ENCODE results near the gene TMPRSS9.

TMPRSS9 gene

GRCh38 chr19:2358548-2359173, 1.4 kb upstream of the TMPRSS9 start:
- no peak overlapping the region for H3K4me3 ChIP-seq (ENCODE audit: low read depth, low read length)

GRCh38 chr19:2360833-2361232, 768 bp downstream of the TMPRSS9 start:
- no peak overlapping the region for H3K4me3 ChIP-seq (ENCODE audit: low read depth, low read length)

DNA sequence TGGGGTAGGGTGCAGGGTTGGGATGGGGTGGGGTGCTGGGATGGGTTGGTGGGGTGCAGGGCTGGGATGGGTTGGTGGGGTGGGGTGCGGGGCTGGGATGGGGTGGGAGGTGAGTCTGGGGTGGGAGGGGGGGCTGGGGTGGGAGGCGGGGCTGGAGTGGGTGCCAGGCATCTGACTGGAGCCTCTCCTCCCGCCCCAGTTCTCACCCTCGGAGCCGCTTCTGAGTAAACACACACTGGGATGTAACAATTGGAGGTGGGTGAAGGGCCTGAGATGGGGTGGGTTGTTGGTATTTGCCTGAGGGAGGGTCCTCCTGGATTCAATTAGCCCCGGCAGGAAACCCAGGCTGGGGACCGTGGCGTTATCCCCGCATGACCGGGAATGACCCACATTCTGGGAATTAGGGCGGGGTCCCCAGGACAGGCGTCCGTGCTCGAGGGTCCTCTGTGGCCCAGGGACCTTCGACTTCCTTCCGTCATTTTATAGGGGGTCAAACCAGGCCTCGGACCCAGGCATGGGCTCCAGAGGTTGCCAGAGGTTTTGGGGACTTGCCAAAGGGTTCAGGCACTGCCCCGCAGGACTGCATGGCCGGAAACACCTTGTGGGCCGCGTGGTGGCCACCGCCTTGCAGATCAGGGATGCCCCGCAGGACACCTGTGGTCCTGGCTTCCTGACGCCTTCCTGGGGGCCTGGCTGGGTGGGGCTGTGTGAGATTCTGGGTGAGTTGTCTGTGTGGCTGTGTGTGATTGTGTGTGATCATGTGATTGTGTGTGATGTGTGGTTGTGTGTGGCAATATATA, 1.4 kb downstream of the TMPRSS9 start:
- H3K4me3 ChIP-seq (ENCODE audit: low read depth, low read length), result no peak overlapping the region

- no peak overlapping the region for H3K4me3 ChIP-seq (ENCODE audit: low read depth, low read length)
Observed at GRCh38 chr19:2362046-2362969, 2.2 kb downstream of the TMPRSS9 start.

DNA sequence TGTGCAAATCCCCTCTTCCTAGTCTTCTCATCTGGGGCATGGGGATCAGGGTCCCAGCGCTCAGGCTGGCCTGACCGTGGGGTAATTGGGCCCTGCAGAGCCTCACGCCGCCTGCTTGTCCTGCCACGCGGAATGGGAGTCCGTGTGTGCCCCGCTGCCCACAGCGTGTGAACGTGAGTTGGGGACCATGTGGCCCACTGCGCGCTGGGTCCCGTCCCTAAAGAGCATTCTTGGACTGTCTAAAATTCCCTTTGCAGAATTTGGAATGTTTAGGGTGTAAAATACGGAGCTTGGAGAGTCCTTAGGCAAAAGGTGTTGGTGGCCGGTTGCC, 2.9 kb downstream of the TMPRSS9 start:
- H3K4me3 ChIP-seq (ENCODE audit: low read depth, low read length), result no peak overlapping the region

DNA sequence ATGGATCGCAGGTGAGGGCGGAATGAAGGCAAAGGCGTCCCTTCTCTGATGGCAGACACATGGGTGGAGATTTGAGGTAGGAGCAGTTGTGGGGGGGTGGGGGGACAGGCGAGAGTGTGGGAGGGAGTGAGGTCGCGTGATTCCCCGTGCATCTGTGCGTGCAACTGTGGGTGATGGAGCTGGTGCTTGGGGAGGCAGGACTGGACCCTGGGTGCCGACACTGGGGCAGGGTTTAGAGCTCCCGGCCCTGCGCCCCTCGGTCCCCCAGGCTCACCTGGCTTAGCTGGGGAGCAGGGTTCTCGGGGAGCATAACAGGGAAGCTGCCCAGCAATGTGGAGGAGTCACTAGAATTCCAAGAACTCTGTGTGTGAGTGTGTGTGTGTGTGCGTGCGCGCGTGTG, 3.4 kb downstream of the TMPRSS9 start:
- no peak overlapping the region for H3K4me3 ChIP-seq (ENCODE audit: low read depth, low read length)

- H3K4me3 ChIP-seq (ENCODE audit: low read depth, low read length), result no peak overlapping the region
Observed at GRCh38 chr19:2365201-2365970, 5.3 kb downstream of the TMPRSS9 start.

GRCh38 chr19:2371656-2372055, 11.6 kb downstream of the TMPRSS9 start:
- no peak overlapping the region for H3K4me3 ChIP-seq (ENCODE audit: low read depth, low read length)

- H3K4me3 ChIP-seq (ENCODE audit: low read depth, low read length), result no peak overlapping the region
Observed at GRCh38 chr19:2372076-2372612, 12.1 kb downstream of the TMPRSS9 start.

- H3K4me3 ChIP-seq (ENCODE audit: low read depth, low read length), result no peak overlapping the region
Observed at GRCh38 chr19:2374808-2375207, 14.7 kb downstream of the TMPRSS9 start.

DNA sequence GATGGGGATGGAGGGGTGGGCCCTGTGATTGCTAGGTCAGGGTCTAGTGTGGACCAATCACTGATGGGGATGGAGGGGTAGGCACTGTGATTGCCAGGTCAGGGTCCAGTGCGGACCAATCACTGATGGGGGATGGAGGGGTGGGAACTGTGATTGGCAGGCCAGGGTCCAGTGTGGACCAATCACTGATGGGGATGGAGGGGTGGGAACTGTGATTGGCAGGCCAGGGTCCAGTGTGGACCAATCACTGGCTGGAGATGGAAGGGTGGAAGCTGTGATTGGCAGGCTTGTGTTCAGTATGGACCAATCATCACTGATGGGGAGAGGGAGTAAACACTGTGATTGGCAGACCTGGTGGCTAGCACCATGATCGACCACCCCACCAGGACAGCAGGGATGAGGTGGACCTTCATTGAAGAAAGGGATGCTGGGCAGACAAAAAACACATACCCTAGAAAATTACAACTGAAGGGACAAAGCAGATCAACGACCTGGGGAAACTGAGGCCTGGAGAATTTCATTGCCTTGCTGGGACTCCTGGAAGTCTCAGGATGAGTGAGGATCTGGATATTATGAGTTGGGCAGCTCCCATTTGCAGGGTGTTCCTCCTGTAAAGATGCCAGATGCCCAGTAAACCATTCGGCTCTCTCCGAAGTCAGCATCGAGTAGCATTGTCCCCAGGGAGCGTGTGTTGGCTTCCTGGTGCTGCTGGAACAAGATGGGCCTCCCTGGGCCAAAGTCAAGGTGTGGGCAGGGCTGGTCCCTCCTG, 15.5 kb downstream of the TMPRSS9 start:
- no peak overlapping the region for H3K4me3 ChIP-seq (ENCODE audit: low read depth, low read length)

GRCh38 chr19:2376784-2377519, 16.9 kb downstream of the TMPRSS9 start:
- no peak overlapping the region for H3K4me3 ChIP-seq (ENCODE audit: low read depth, low read length)

GRCh38 chr19:2380567-2380966, 20.5 kb downstream of the TMPRSS9 start:
- H3K4me3 ChIP-seq (ENCODE audit: low read depth, low read length), result no peak overlapping the region

GRCh38 chr19:2381148-2381820, 21.2 kb downstream of the TMPRSS9 start:
- no peak overlapping the region for H3K4me3 ChIP-seq (ENCODE audit: low read depth, low read length)

DNA sequence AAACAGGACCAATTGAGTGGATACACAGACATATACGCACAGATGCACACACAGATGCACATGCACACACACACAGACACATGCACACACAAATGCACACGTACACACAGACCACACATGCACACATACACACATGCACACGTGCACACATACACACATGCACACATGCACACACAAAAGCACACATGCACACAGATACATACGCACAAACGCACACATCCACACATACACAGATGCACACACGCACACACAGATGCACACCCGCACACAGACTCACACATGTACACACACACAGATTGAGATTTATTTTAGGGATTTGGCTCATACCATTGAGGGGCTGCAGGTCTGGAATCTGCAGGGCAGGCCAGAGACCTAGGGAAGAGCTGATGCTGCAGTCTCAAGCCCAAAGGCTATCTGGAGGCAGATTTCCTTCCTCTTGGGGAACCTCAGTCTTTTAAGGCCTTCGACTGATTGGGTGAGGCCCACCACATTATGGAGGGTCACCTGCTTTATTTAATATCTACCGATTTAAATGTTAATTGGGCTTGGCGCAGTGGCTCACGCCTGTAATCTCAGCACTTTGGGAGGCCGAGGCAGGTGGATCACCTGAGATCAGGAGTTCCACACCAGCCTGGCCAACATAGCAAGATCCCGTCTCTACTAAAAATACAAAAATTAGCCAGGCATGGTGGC, 22.6 kb downstream of the TMPRSS9 start:
- no peak overlapping the region for H3K4me3 ChIP-seq (ENCODE audit: low read depth, low read length)

GRCh38 chr19:2385053-2385721, 25.1 kb downstream of the TMPRSS9 start:
- no peak overlapping the region for H3K4me3 ChIP-seq (ENCODE audit: low read depth, low read length)

All from iPS-11a (cell line).